K562 treated with DMSO at 1 percent for 24 hours (cell line): ENCODE results near the gene CYB5A. TPM values are rescaled to one million over a fixed set of nuclear protein-coding genes. Genes with fewer than 3 reads are reported as not detected.

ENCODE experiments used
- total RNA-seq: library from RNA; unstranded; fragments of 300-600 nt; gene quantifications from 2 replicates; pipeline ENCODE4 v1.2.3, GENCODE V29; 2022; ENCODE audit warnings: low read depth; ENCODE audit not compliant: insufficient read depth

Gene CYB5A, protein sequence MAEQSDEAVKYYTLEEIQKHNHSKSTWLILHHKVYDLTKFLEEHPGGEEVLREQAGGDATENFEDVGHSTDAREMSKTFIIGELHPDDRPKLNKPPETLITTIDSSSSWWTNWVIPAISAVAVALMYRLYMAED
- 14.3 and 14.4 TPM in 2 replicates for total RNA-seq

GRCh38 chr18:74291771-74292540 is at the start of gene CYB5A:
CYB5A (minus strand) TSS chr18:74291963; CDS start chr18:74291875, 88 bp downstream.

DNA sequence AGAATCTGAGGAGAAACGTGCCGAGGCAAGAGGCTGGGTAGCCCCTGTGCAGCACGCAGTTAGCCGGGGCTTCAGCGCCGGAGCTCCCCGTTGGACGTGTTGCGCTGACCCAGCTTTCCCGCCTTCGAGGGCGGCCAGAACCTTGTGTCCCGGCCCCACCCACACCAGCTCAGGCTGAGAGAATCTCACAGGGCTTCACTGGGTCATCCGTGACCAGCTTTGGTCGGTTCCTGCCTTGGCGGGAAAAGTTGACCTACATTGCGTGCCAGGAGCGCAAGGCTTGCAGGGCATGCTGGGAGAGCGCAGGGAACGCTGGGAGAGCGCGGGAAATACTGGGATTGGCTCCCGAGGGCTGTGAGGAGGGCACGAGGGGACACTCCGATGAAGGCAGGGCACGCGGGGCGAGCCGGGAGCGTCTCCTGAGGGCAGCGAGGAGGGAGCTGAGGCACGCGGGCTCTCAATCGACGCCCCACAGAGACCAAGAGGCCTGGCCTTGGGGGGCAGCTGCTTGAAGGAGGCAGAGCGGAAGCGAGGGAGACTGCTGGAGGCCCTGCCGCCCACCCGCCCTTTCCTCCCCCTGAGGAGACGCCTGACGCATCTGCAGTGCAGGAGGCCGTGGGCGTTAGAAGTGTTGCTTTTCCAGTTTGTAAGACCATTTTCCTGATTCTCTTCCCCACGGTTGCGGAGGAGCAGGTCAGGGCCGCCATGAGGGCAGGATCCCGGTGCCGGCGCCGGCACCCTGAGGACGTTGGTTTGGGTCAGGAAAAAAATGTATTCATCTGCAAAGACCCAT is 23.9 kb upstream of the CYB5A start, which contains the start of gene C18orf63:
Gene C18orf63, plus strand, starts transcription at position 376 of the 793 bp plus-strand sequence. CDS start 2,027 bp downstream, outside the sequence.

Other genes with a start within 250 kb of the CYB5A start
- 0.29 TPM in 1 of 2 replicates, not detected in the other for gene FBXO15, start 144.1 kb downstream of the CYB5A start, total RNA-seq
- 17.5 and 18.0 TPM in 2 replicates for gene TIMM21, start 143.4 kb downstream of the CYB5A start, total RNA-seq
- gene C18orf63, start 23.9 kb upstream of the CYB5A start, total RNA-seq: not detected in 2 replicates
- gene DIPK1C, start 165.3 kb upstream of the CYB5A start, total RNA-seq: 1.5 and 1.7 TPM in 2 replicates
- 74.6 and 75.2 TPM in 2 replicates for gene CNDP2, start 204.4 kb upstream of the CYB5A start, total RNA-seq
- not detected in 2 replicates for gene CNDP1, start 242.5 kb upstream of the CYB5A start, total RNA-seq